ENCODE results near the gene IRAK2. TPM values are rescaled to one million over a fixed set of nuclear protein-coding genes. Genes with fewer than 3 reads are reported as not detected.

Gene IRAK2
- total and polyA plus RNA-seq, 2 of the 8 experiments (the other 6 are each of a cell fraction or from before 2014, with no cell fraction given), result 1.5 TPM

- Histone ChIP-seq H3K14ac (ENCODE audit: insufficient read length) (no peak within 1 kb of the TSS), H4K20me1 (replicated peaks in 1 of 2; ENCODE audit: control insufficient read depth in 1 of 2, insufficient read depth in 2 of 2, low read length in 2 of 2) (peaks cover 0 to 2% of the 10 kb centered on the region in 2 experiments), H2AFZ (ENCODE audit: low read length) (peak within 1 kb of the TSS; percentile 31; the same call in 1 of the 2 replicates), H4K91ac (replicated peaks; ENCODE audit: insufficient read length, low read length) (peak within 1 kb of the TSS; percentile 88), H4K8ac (ENCODE audit: extremely low read depth, insufficient read depth, low read length) (peak within 1 kb of the TSS; percentile 91; the same call in 1 of the 2 replicates), H3K23ac (ENCODE audit: insufficient read length) (no peak within 1 kb of the TSS), H2BK5ac (ENCODE audit: low read depth, low read length) (0 out of 2 replicates have a peak within 1 kb of the TSS, but pooled peaks have one; percentile 32), H3K56ac (replicated peaks; ENCODE audit: insufficient read length, low read depth, low read length) (peak within 1 kb of the TSS; percentile 90), H2AK5ac (ENCODE audit: low read depth, low read length) (peak within 1 kb of the TSS; percentile 39; the same call in 1 of the 2 replicates), H3K79me1 (ENCODE audit: low read depth, low read length) (peaks cover 11% of the 10 kb centered on the region), H3K18ac (ENCODE audit: extremely low read depth, low read length) (peak within 1 kb of the TSS; percentile 83), H4K5ac (ENCODE audit: insufficient read length, low read depth, low read length) (peak within 1 kb of the TSS; percentile 15), H3K4me1 (replicated peaks in 1 of 4; ENCODE audit: control insufficient read depth in 3 of 4, insufficient read depth in 4 of 4, low read length in 3 of 4) (peaks cover 0 to 11% (median 7%) of the 10 kb centered on the region in 4 experiments; a peak in 6 of 7 replicates), H2BK120ac (replicated peaks; ENCODE audit: low read depth, low read length) (no peak within 1 kb of the TSS), H3K4me2 (ENCODE audit: insufficient read depth in 1 of 2, low read depth in 2 of 2, low read length in 2 of 2) (peak within 1 kb of the TSS; percentile 98 to 99), H3K4ac (replicated peaks; ENCODE audit: insufficient read length, low read depth, low read length) (peak within 1 kb of the TSS; percentile 2), H3K9me3 (ENCODE audit: insufficient read depth in 2 of 2, low read depth in 1 of 2, low read length in 1 of 2) (no peaks in the 10 kb centered on the region), H2BK20ac (ENCODE audit: low read length) (no peak within 1 kb of the TSS), H3K9ac (replicated peaks in 1 of 4; ENCODE audit: extremely low read depth in 1 of 4, low read depth in 3 of 4, low read length in 3 of 4) (peak within 1 kb of the TSS; percentile 78 to 84 (median 83)), H3K27ac (ENCODE audit: low read depth, low read length) (peak within 1 kb of the TSS; percentile 58; the same call in 1 of the 2 replicates), H2BK15ac (ENCODE audit: low read length) (no peak within 1 kb of the TSS), H3K27me3 (replicated peaks in 1 of 4; ENCODE audit: control insufficient read depth in 3 of 4, extremely low read depth in 1 of 4, insufficient read depth in 3 of 4, low read length in 3 of 4) (no peaks in the 10 kb centered on the region), H3K4me3 (ENCODE audit: extremely low read depth in 1 of 4, insufficient read depth in 2 of 4, low read depth in 3 of 4, low read length in 4 of 4) (peak within 1 kb of the TSS; percentile 72 to 92 (median 86)), H3K23me2 (ENCODE audit: low read depth, low read length) (peaks cover 12% of the 10 kb centered on the region; the same call in 1 of the 2 replicates), H3K36me3 (ENCODE audit: control insufficient read depth in 2 of 4, insufficient read depth in 4 of 4, low read length in 3 of 4) (peaks cover 0 to 8% (median 3%) of the 10 kb centered on the region in 4 experiments; a peak in 2 of 8 replicates), H3K79me2 (ENCODE audit: control insufficient read depth in 1 of 2, insufficient read depth in 2 of 2, low read length in 2 of 2) (peaks cover 0 to 31% of the 10 kb centered on the region in 2 experiments; a peak in 2 of 4 replicates), H2BK12ac (ENCODE audit: low read depth, low read length) (peak within 1 kb of the TSS; percentile 81)
- ChIA-PET CTCF (ENCODE audit: partially characterized antibody) (interaction anchor here (1.0 to 1.3 kb wide), 3 partner anchors 10 to 33 kb away, joined by 3 to 5 read pairs (median 5); no protein-coding TSS in a partner anchor), POLR2A (ENCODE audit: partially characterized antibody) (interaction anchor here (0.7 to 4.7 kb wide), 16 partner anchors 9 to 110 kb away, joined by 3 to 26 read pairs (median 4); partner anchors contain the start of gene IRAK2)
- FAIRE-seq (no peak), DNase-seq (ENCODE audit: low read depth in 1 of 2, low spot score in 2 of 2) (peak; percentile 89 to 97)
- 1% methylated on average over 46 of the region's 80 CpGs; no CpG with 5 or more reads in 1 of the 2 experiments for WGBS, 2 experiments (ENCODE audit: extremely low coverage in 1 of 2, insufficient coverage in 1 of 2, insufficient read length in 1 of 2, insufficient replicate concordance in 2 of 2, low coverage in 1 of 2, low lambda C conversion rate in 2 of 2, missing lambda C conversion rate in 1 of 2)
- TF ChIP-seq RBBP5 (IDR thresholded peaks at IDR 0.05; ENCODE audit: borderline replicate concordance, low read depth, low read length) (no peak; the same call in 1 of the 2 replicates), ASH2L (IDR thresholded peaks at IDR 0.05; ENCODE audit: low read length) (no peak), SIRT6 (IDR thresholded peaks at IDR 0.05; ENCODE audit: low read length) (no peak), SP1 (IDR thresholded peaks at IDR 0.05; ENCODE audit: low read depth, low read length) (peak; percentile 74), MAFK (IDR thresholded peaks at IDR 0.05; ENCODE audit: low read depth, low read length) (no peak), RAD21 (IDR thresholded peaks at IDR 0.05 in 1 of 2, conservative IDR thresholded peaks at IDR 0.05 in 1 of 2; ENCODE audit: low read depth in 2 of 2, low read length in 2 of 2) (no peak), SIX5 (IDR thresholded peaks at IDR 0.05; ENCODE audit: low read depth, low read length) (no peak), EGR1 (IDR thresholded peaks at IDR 0.05; ENCODE audit: borderline replicate concordance, low read depth, low read length) (no peak), SP4 (IDR thresholded peaks at IDR 0.05; ENCODE audit: low read length) (peak; percentile 57; the same call in 1 of the 2 replicates), USF2 (IDR thresholded peaks at IDR 0.05; ENCODE audit: low read length) (peak; percentile 78)
Observed at GRCh38 chr3:10248184-10248983, 83.7 kb downstream of the IRAK2 start, which contains the start of gene TATDN2. TATDN2 (plus strand) TSS chr3:10248459; CDS start chr3:10249201, 742 bp downstream.

All from H1 (cell line).